Glutamatergic neuron (in vitro differentiated cells): ENCODE measurements around the gene MAST4. TPM values are rescaled to one million over a fixed set of nuclear protein-coding genes. Genes with fewer than 3 reads are reported as not detected.

Source experiments
- DNase-seq: peaks from one replicate; pipeline ENCODE4 v3.0.0; 2022
- H3K27ac Mint-ChIP-seq: one replicate; pipeline ENCODE4 v1.8.0; 2020; ENCODE audit warnings: mild to moderate bottlenecking, mixed read lengths, inconsistent platforms; ENCODE audit not compliant: unreplicated experiment
- H3K27me3 Mint-ChIP-seq: one replicate; pipeline ENCODE4 v1.8.0; 2020; ENCODE audit warnings: mild to moderate bottlenecking, moderate library complexity, mixed read lengths, inconsistent platforms; ENCODE audit not compliant: unreplicated experiment
- H3K36me3 Mint-ChIP-seq: one replicate; pipeline ENCODE4 v1.8.0; 2020; ENCODE audit warnings: mild to moderate bottlenecking, mixed read lengths, inconsistent platforms; ENCODE audit not compliant: unreplicated experiment
- H3K4me1 Mint-ChIP-seq: one replicate; pipeline ENCODE4 v1.8.0; 2020; ENCODE audit warnings: mild to moderate bottlenecking, low read depth, mixed read lengths, inconsistent platforms; ENCODE audit not compliant: unreplicated experiment
- H3K4me3 Mint-ChIP-seq: one replicate; pipeline ENCODE4 v1.8.0; 2020; ENCODE audit warnings: mild to moderate bottlenecking, mixed read lengths, inconsistent platforms; ENCODE audit not compliant: unreplicated experiment
- H3K9me3 Mint-ChIP-seq: one replicate; pipeline ENCODE4 v1.8.0; 2020; ENCODE audit warnings: mild to moderate bottlenecking, moderate library complexity, mixed read lengths, inconsistent platforms; ENCODE audit not compliant: unreplicated experiment
- CTCF ChIP-seq: fragments of 200-600 bp; sonication (generic); IDR thresholded peaks from one replicate; pipeline ENCODE4 v1.5.0; 2021; ENCODE audit not compliant: partially characterized antibody, unreplicated experiment
- total RNA-seq: library from RNA; stranded (reverse); fragmentation: NEBNext Ultra II Directional; extraction: Animal tissue kit (Norgen Biotek cat#: 25700); gene quantifications from one replicate; pipeline ENCODE4 v1.2.1, GENCODE V29; 2021; ENCODE audit not compliant: unreplicated experiment

The MAST4 gene
- total RNA-seq, 1 donor from 2014 or later, result 11.5 TPM

- H3K4me1 Mint-ChIP-seq, result peaks cover 4% of the 10 kb centered on the region
- TF ChIP-seq CTCF, result no peak
- no peak overlapping the region for H3K27ac Mint-ChIP-seq
- DNase-seq, result no peak
- H3K4me3 Mint-ChIP-seq, result no peak overlapping the region
- H3K36me3 Mint-ChIP-seq, result peaks cover 8% of the 10 kb centered on the region
- H3K27me3 Mint-ChIP-seq, result peaks cover 4% of the 10 kb centered on the region
- peaks cover 2% of the 10 kb centered on the region for H3K9me3 Mint-ChIP-seq
Observed at GRCh38 chr5:67193439-67193807, 597.2 kb downstream of the MAST4 start.

GRCh38 chr5:67194166-67194565, 598.0 kb downstream of the MAST4 start:
- Mint-ChIP-seq H3K4me3 (no peak overlapping the region), H3K36me3 (peaks cover 8% of the 10 kb centered on the region), H3K9me3 (peaks cover 2% of the 10 kb centered on the region), H3K27me3 (peaks cover 4% of the 10 kb centered on the region), H3K4me1 (peaks cover 4% of the 10 kb centered on the region), H3K27ac (no peak overlapping the region)
- no peak for DNase-seq
- no peak for TF ChIP-seq CTCF

GRCh38 chr5:67195406-67196275, 599.4 kb downstream of the MAST4 start:
- no peak overlapping the region for H3K27ac Mint-ChIP-seq
- peaks cover 2% of the 10 kb centered on the region for H3K9me3 Mint-ChIP-seq
- H3K27me3 Mint-ChIP-seq, result peaks cover 4% of the 10 kb centered on the region
- no peak for TF ChIP-seq CTCF
- no peak overlapping the region for H3K4me3 Mint-ChIP-seq
- no peak for DNase-seq
- peaks cover 3% of the 10 kb centered on the region for H3K4me1 Mint-ChIP-seq
- H3K36me3 Mint-ChIP-seq, result peaks cover 8% of the 10 kb centered on the region

GRCh38 chr5:67196537-67197059, 600.4 kb downstream of the MAST4 start, which contains the start of gene CD180:
CD180 (minus strand) TSS chr5:67196799; CDS start chr5:67196641, 158 bp downstream.
- Mint-ChIP-seq H3K36me3 (peaks cover 11% of the 10 kb centered on the region), H3K27me3 (peaks cover 4% of the 10 kb centered on the region), H3K4me3 (no peak within 1 kb of the TSS), H3K4me1 (no peaks in the 10 kb centered on the region), H3K9me3 (peaks cover 4% of the 10 kb centered on the region), H3K27ac (no peak within 1 kb of the TSS)
- no peak for DNase-seq
- no peak for TF ChIP-seq CTCF

GRCh38 chr5:67197536-67197935, 601.3 kb downstream of the MAST4 start:
- no peak for TF ChIP-seq CTCF
- H3K4me3 Mint-ChIP-seq, result no peak overlapping the region
- DNase-seq, result no peak
- peaks cover 2% of the 10 kb centered on the region for H3K9me3 Mint-ChIP-seq
- H3K36me3 Mint-ChIP-seq, result peaks cover 9% of the 10 kb centered on the region
- H3K4me1 Mint-ChIP-seq, result no peaks in the 10 kb centered on the region
- peaks cover 4% of the 10 kb centered on the region for H3K27me3 Mint-ChIP-seq
- no peak overlapping the region for H3K27ac Mint-ChIP-seq
